Measurements from ENCODE around the gene PRKRA.

DNA sequence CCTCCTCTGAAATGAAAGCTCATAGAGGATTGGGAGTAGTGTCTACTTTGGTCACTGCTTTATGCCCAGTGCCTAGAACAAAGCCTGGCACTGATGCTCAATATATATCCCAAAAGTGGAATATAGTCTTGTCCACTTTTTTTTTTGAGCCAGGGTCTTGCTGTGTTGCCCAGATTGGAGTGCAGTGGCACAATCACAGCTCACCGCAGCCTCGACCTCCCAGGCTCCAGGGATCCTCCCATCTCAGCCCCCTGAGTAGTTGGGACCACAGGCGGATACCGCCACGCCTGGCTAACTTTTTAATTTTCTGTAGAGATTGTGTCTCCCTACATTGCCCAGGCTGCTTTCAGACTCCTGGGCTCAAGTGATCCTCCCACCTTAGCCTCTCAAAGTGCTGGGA is 23.6 kb upstream of the PRKRA start:
- TF ChIP-seq C11orf30 (IDR thresholded peaks at IDR 0.05; ENCODE audit: low read depth), result no peak
- TF ChIP-seq, protein P1, sequence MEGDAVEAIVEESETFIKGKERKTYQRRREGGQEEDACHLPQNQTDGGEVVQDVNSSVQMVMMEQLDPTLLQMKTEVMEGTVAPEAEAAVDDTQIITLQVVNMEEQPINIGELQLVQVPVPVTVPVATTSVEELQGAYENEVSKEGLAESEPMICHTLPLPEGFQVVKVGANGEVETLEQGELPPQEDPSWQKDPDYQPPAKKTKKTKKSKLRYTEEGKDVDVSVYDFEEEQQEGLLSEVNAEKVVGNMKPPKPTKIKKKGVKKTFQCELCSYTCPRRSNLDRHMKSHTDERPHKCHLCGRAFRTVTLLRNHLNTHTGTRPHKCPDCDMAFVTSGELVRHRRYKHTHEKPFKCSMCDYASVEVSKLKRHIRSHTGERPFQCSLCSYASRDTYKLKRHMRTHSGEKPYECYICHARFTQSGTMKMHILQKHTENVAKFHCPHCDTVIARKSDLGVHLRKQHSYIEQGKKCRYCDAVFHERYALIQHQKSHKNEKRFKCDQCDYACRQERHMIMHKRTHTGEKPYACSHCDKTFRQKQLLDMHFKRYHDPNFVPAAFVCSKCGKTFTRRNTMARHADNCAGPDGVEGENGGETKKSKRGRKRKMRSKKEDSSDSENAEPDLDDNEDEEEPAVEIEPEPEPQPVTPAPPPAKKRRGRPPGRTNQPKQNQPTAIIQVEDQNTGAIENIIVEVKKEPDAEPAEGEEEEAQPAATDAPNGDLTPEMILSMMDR (IDR thresholded peaks at IDR 0.05 in 2 of 3, conservative IDR thresholded peaks at IDR 0.05 in 1 of 3; ENCODE audit: insufficient read depth in 2 of 3, low read depth in 1 of 3, low read length in 3 of 3), result no peak
- no peak for TF ChIP-seq POLR2A (conservative IDR thresholded peaks at IDR 0.05)
- TF ChIP-seq, protein P2, sequence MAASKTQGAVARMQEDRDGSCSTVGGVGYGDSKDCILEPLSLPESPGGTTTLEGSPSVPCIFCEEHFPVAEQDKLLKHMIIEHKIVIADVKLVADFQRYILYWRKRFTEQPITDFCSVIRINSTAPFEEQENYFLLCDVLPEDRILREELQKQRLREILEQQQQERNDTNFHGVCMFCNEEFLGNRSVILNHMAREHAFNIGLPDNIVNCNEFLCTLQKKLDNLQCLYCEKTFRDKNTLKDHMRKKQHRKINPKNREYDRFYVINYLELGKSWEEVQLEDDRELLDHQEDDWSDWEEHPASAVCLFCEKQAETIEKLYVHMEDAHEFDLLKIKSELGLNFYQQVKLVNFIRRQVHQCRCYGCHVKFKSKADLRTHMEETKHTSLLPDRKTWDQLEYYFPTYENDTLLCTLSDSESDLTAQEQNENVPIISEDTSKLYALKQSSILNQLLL (CRISPR knock-in tag; IDR thresholded peaks at IDR 0.05; ENCODE audit: borderline replicate concordance), result no peak
- TF ChIP-seq SPI1 (IDR thresholded peaks at IDR 0.05; ENCODE audit: borderline replicate concordance, low read depth, low read length), result no peak

Data from K562 (cell line).